SK-N-MC (cell line): ENCODE measurements around the gene ARHGAP31.

ENCODE experiments used
- EZH2 ChIP-seq: fragments of 200-600 bp; sonication (generic); IDR thresholded peaks from one replicate; pipeline ENCODE4 v1.6.1; 2017; ENCODE audit warnings: antibody characterized with exemption
- POLR2AphosphoS5 ChIP-seq: IDR thresholded peaks from 2 replicates; pipeline ENCODE4 v1.6.1; 2012; ENCODE audit warnings: mild to moderate bottlenecking, low read depth, low read length, borderline replicate concordance

- TF ChIP-seq EZH2 (no peak), POLR2AphosphoS5 (no peak)
Observed at GRCh38 chr3:119444590-119444989, 150.4 kb downstream of the ARHGAP31 start.
